PFSK-1 (cell line): ENCODE measurements around the gene DAPP1.

Experiments used
- FOXP2 ChIP-seq: optimal IDR thresholded peaks from 2 replicates; pipeline ENCODE3; 2011; ENCODE audit warnings: borderline replicate concordance, control low read depth, inconsistent platforms; ENCODE audit not compliant: insufficient read depth; ENCODE audit errors: extremely low read length, extremely low read depth
- POLR2AphosphoS5 ChIP-seq: IDR thresholded peaks from 2 replicates; pipeline ENCODE4 v1.6.1; 2012; ENCODE audit warnings: low read depth, mild to moderate bottlenecking, control low read depth, low read length, moderate library complexity
- TAF1 ChIP-seq: IDR thresholded peaks from 2 replicates; pipeline ENCODE4 v1.6.1; 2012; ENCODE audit warnings: low read length, control low read depth, borderline replicate concordance; ENCODE audit not compliant: insufficient read depth
- TF ChIP-seq, protein P1 (sequence below), 2 experiments: IDR thresholded peaks; 2 replicates each; pipeline versions ENCODE4 v1.6.1 to v1.8.0; 2011 to 2012; ENCODE audit warnings: low read depth in 2 of 2, low read length in 2 of 2, control low read depth in 1 of 2, inconsistent platforms in 1 of 2, mild to moderate bottlenecking in 1 of 2, moderate library complexity in 1 of 2; ENCODE audit not compliant: insufficient read depth in 1 of 2

DNA sequence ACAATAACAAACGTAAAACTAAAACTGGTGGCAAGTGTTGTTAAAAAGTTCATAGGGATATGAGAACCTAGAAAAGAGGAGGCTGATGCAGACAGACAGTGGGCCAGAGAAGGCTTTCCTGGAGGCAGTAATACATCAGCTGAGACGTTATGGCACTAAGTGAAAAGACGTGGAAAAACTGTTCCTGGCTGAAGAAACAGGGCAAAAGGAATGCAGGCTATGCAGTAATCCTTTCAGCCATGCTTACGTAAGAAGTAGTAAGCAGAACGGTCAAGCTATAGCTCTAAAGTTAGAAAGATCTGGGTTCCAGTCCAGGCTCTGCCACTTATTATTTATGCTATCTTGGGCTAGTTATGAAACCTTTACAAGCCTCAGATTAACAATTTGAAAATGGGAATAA is 71.2 kb downstream of the DAPP1 start:
- TF ChIP-seq POLR2AphosphoS5 (no peak), TAF1 (no peak), FOXP2 (no peak)
- TF ChIP-seq, protein P1, sequence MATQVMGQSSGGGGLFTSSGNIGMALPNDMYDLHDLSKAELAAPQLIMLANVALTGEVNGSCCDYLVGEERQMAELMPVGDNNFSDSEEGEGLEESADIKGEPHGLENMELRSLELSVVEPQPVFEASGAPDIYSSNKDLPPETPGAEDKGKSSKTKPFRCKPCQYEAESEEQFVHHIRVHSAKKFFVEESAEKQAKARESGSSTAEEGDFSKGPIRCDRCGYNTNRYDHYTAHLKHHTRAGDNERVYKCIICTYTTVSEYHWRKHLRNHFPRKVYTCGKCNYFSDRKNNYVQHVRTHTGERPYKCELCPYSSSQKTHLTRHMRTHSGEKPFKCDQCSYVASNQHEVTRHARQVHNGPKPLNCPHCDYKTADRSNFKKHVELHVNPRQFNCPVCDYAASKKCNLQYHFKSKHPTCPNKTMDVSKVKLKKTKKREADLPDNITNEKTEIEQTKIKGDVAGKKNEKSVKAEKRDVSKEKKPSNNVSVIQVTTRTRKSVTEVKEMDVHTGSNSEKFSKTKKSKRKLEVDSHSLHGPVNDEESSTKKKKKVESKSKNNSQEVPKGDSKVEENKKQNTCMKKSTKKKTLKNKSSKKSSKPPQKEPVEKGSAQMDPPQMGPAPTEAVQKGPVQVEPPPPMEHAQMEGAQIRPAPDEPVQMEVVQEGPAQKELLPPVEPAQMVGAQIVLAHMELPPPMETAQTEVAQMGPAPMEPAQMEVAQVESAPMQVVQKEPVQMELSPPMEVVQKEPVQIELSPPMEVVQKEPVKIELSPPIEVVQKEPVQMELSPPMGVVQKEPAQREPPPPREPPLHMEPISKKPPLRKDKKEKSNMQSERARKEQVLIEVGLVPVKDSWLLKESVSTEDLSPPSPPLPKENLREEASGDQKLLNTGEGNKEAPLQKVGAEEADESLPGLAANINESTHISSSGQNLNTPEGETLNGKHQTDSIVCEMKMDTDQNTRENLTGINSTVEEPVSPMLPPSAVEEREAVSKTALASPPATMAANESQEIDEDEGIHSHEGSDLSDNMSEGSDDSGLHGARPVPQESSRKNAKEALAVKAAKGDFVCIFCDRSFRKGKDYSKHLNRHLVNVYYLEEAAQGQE (IDR thresholded peaks at IDR 0.05; ENCODE audit: insufficient read depth in 1 of 2, low read depth in 2 of 2, low read length in 2 of 2), result no peak
